IMR-90 (cell line): Measurements from ENCODE around the gene PLB1. TPM values are rescaled to one million over a fixed set of nuclear protein-coding genes. Genes with fewer than 3 reads are reported as not detected.
A peak's percentile ranks its signal among the peaks of the same experiment; 100 is the strongest.

Source experiments
- ATAC-seq: fragments of 200-7000 bp; cut with Tn5 transposase; 2 replicates; pipeline ENCODE4 v1.9.1; 2020; ENCODE audit warnings: low read depth, mild to moderate bottlenecking, moderate library complexity
- BruUV-seq: library from RNA; stranded (reverse); fragments of 400-500 nt; replicated peaks from 2 replicates; lab custom pipeline; 2021; lab: Mats Ljungman, UMichigan
- CTCF ChIA-PET: fragments of 300-600 bp; formaldehyde crosslinking; extraction: SDS; loops from one replicate; lab custom pipeline; 2021; ENCODE audit warnings: antibody characterized with exemption; lab: Yijun Ruan, JAX
- POLR2A ChIA-PET: fragments of 300-600 bp; sonication (Branson Sonifier 250); formaldehyde crosslinking; loops from one replicate; lab custom pipeline; 2022; ENCODE audit warnings: antibody characterized with exemption; ENCODE audit not compliant: unreplicated experiment; lab: Charles Lee
- DNase-seq: peaks from one replicate; pipeline ENCODE4 v3.0.0; 2013
- H2AFZ ChIP-seq: replicated peaks from 2 replicates; pipeline ENCODE3; 2013; ENCODE audit warnings: low read length, mild to moderate bottlenecking; ENCODE audit not compliant: poor library complexity
- H2AK5ac ChIP-seq: 2 replicates; pipeline ENCODE4 v1.6.1; 2013; ENCODE audit warnings: low read depth, low read length, inconsistent platforms
- H2AK9ac ChIP-seq: replicated peaks from 2 replicates; pipeline ENCODE3; 2013; ENCODE audit warnings: mild to moderate bottlenecking, low read depth, low read length, moderate library complexity; ENCODE audit not compliant: poor library complexity
- H2BK120ac ChIP-seq: 2 replicates; pipeline ENCODE4 v1.6.1; 2013; ENCODE audit warnings: low read depth, low read length, inconsistent platforms
- H2BK15ac ChIP-seq: 3 replicates; pipeline ENCODE4 v1.6.1; 2013; ENCODE audit warnings: low read depth, low read length, inconsistent platforms
- H2BK20ac ChIP-seq: 2 replicates; pipeline ENCODE4 v1.6.1; 2013; ENCODE audit warnings: low read depth, mild to moderate bottlenecking, inconsistent platforms, low read length, moderate library complexity
- H2BK5ac ChIP-seq: 2 replicates; pipeline ENCODE4 v1.6.1; 2013; ENCODE audit warnings: mild to moderate bottlenecking, low read depth, low read length, inconsistent platforms; ENCODE audit not compliant: poor library complexity, severe bottlenecking
- H3K14ac ChIP-seq: replicated peaks from 2 replicates; pipeline ENCODE4 v1.6.1; 2013; ENCODE audit warnings: low read depth, low read length, inconsistent platforms
- H3K18ac ChIP-seq: 2 replicates; pipeline ENCODE4 v1.6.1; 2013; ENCODE audit warnings: low read depth, low read length, control low read depth
- H3K23ac ChIP-seq: 2 replicates; pipeline ENCODE4 v1.6.1; 2013; ENCODE audit warnings: low read depth, low read length, inconsistent platforms
- H3K27ac ChIP-seq: 2 replicates; pipeline ENCODE4 v1.5.1; 2013; ENCODE audit warnings: mild to moderate bottlenecking, control low read depth, low read length; ENCODE audit not compliant: insufficient read depth
- H3K27me3 ChIP-seq: 2 replicates; pipeline ENCODE4 v1.6.1; 2013; ENCODE audit warnings: low read length; ENCODE audit not compliant: control insufficient read depth, insufficient read depth
- H3K36me3 ChIP-seq: 2 replicates; pipeline ENCODE4 v1.6.1; 2013; ENCODE audit warnings: low read length, mixed read lengths; ENCODE audit not compliant: control insufficient read depth, insufficient read depth
- H3K4ac ChIP-seq: 2 replicates; pipeline ENCODE4 v1.6.1; 2013; ENCODE audit warnings: low read depth, low read length, inconsistent platforms
- H3K4me1 ChIP-seq: 2 replicates; pipeline ENCODE4 v1.6.1; 2013; ENCODE audit warnings: low read length, mixed read lengths; ENCODE audit not compliant: control insufficient read depth, insufficient read depth
- H3K4me2 ChIP-seq: 2 replicates; pipeline ENCODE4 v1.6.1; 2013; ENCODE audit warnings: low read depth, mild to moderate bottlenecking, control low read depth, low read length, moderate library complexity
- H3K4me3 ChIP-seq: 2 replicates; pipeline ENCODE4 v1.5.1; 2013; ENCODE audit warnings: low read depth, mild to moderate bottlenecking, control low read depth, low read length, moderate library complexity; ENCODE audit not compliant: insufficient read depth
- H3K56ac ChIP-seq: 2 replicates; pipeline ENCODE4 v1.6.1; 2013; ENCODE audit warnings: low read length, inconsistent platforms; ENCODE audit not compliant: insufficient read depth; ENCODE audit errors: extremely low read depth
- H3K79me1 ChIP-seq, 2 experiments: 2 replicates each; pipeline ENCODE4 v1.6.1; 2013; ENCODE audit warnings: low read length in 2 of 2, inconsistent platforms in 1 of 2, low read depth in 1 of 2
- H3K9ac ChIP-seq: 2 replicates; pipeline ENCODE4 v1.6.1; 2013; ENCODE audit warnings: low read depth, low read length, control low read depth
- H3K9me1 ChIP-seq: 2 replicates; pipeline ENCODE4 v1.6.1; 2013; ENCODE audit warnings: low read length, inconsistent platforms; ENCODE audit not compliant: insufficient read depth
- H3K9me3 ChIP-seq: 2 replicates; pipeline ENCODE4 v1.6.1; 2013; ENCODE audit warnings: low read length; ENCODE audit not compliant: control insufficient read depth, insufficient read depth
- H4K20me1 ChIP-seq: 2 replicates; pipeline ENCODE4 v1.6.1; 2013; ENCODE audit warnings: low read length, inconsistent platforms; ENCODE audit not compliant: insufficient read depth
- H4K5ac ChIP-seq: 2 replicates; pipeline ENCODE4 v1.6.1; 2013; ENCODE audit warnings: mild to moderate bottlenecking, low read depth, low read length, control low read depth
- H4K8ac ChIP-seq, 2 experiments: 2 replicates each; pipeline ENCODE4 v1.6.1; 2013; ENCODE audit warnings: low read depth in 2 of 2, low read length in 2 of 2, control low read depth in 1 of 2, inconsistent platforms in 1 of 2
- H4K91ac ChIP-seq: 2 replicates; pipeline ENCODE4 v1.6.1; 2013; ENCODE audit warnings: low read depth, low read length, inconsistent platforms; ENCODE audit not compliant: insufficient read depth
- NFE2L2 ChIP-seq: fragments of 150-350 bp; IDR thresholded peaks from 2 replicates; pipeline ENCODE4 v1.6.1; 2016; ENCODE audit warnings: low read depth, mild to moderate bottlenecking, low read length
- USF2 ChIP-seq: fragments of 150-350 bp; IDR thresholded peaks from 2 replicates; pipeline ENCODE4 v1.6.1; 2017; ENCODE audit warnings: mild to moderate bottlenecking, antibody characterized with exemption, low read length, low read depth
- WGBS, 2 experiments: methylation state at CpG; one replicate each; pipeline versions ENCODE4 v1.1.5 to v1.1.7; 2013; ENCODE audit warnings: missing lambda C conversion rate in 2 of 2; ENCODE audit not compliant: insufficient read length in 1 of 2; ENCODE audit errors: extremely low coverage in 2 of 2; 5-methylcytosine and 5-hydroxymethylcytosine counted together
- dilution Hi-C: fragments of 300-500 bp; cut with HindIII; formaldehyde crosslinking; loops from one replicate; pipeline ENCODE4 v1.14.3; 2018; ENCODE audit warnings: low sequenced_read_pairs; ENCODE audit not compliant: unreplicated experiment
- in situ Hi-C: fragments of 300-500 bp; cut with MboI; formaldehyde crosslinking; loops from 3 replicates; pipeline ENCODE4 v1.14.3; 2019; ENCODE audit warnings: low sequenced_read_pairs, inconsistent platforms, mixed read lengths
- intact Hi-C: fragments of 100-400 bp; cut with micrococcal nuclease; formaldehyde crosslinking; loops from 2 replicates; pipeline ENCODE4 v1.10.0; 2022
- polyA plus RNA-seq, 3 experiments: library from polyadenylated mRNA; depleted of rRNA; stranded (reverse); fragments of >200 nt; gene quantifications; 2 replicates each; pipeline ENCODE4 v1.2.3, GENCODE V29; 2012; ENCODE audit warnings: low replicate concordance in 1 of 3
- total RNA-seq: library from RNA; depleted of rRNA; stranded (reverse); fragments of >200 nt; gene quantifications from 2 replicates; pipeline ENCODE4 v1.2.3, GENCODE V29; 2012

PLB1 gene
- total and polyA plus RNA-seq, 2 of the 4 experiments (the other 2 are of a cell fraction), result 0.74 to 0.90 TPM

GRCh38 chr2:28644760-28645159 is 148.9 kb downstream of the PLB1 start:
- H3K79me1 ChIP-seq, result no peaks in the 10 kb centered on the region
- no peak overlapping the region; the same call in 1 of the 2 replicates for H3K4ac ChIP-seq
- BruUV-seq, result no TSS peak
- H3K36me3 ChIP-seq, result no peaks in the 10 kb centered on the region
- ATAC-seq, result no peak
- H2BK120ac ChIP-seq, result no peak overlapping the region
- H3K4me2 ChIP-seq, result no peak overlapping the region
- no peak overlapping the region for H3K23ac ChIP-seq
- 0 out of 2 replicates have a peak overlapping the region, but pooled peaks have one; percentile 14 for H3K14ac ChIP-seq
- in situ Hi-C loops (no loop called here), dilution Hi-C loops (no loop called here), intact Hi-C loops (no loop called here)
- peak overlapping the region; percentile 9; the same call in 1 of the 3 replicates for H2BK15ac ChIP-seq
- H3K9me3 ChIP-seq, result no peaks in the 10 kb centered on the region
- no peaks in the 10 kb centered on the region for H3K27me3 ChIP-seq
- no peak overlapping the region for H3K18ac ChIP-seq
- 0 out of 2 replicates have a peak overlapping the region, but pooled peaks have one; percentile 28 for H2AK5ac ChIP-seq
- DNase-seq, result no peak
- no CpG with 5 or more reads among the region's 7 CpGs for WGBS, 2 experiments
- H3K4me3 ChIP-seq, result no peak overlapping the region
- H3K56ac ChIP-seq, result no peak overlapping the region
- H4K5ac ChIP-seq, result no peak overlapping the region
- TF ChIP-seq NFE2L2 (no peak), USF2 (no peak)
- H2AFZ ChIP-seq, result no peak overlapping the region
- H3K9ac ChIP-seq, result no peak overlapping the region
- POLR2A ChIA-PET, result no interaction called here
- no peak overlapping the region for H3K27ac ChIP-seq
- CTCF ChIA-PET, result no interaction called here
- H3K4me1 ChIP-seq, result peaks cover 12% of the 10 kb centered on the region
- H4K91ac ChIP-seq, result no peak overlapping the region
- no peak overlapping the region for H2AK9ac ChIP-seq
- H2BK5ac ChIP-seq, result no peak overlapping the region
- H2BK20ac ChIP-seq, result peak overlapping the region; percentile 16; the same call in 1 of the 2 replicates
- peaks cover 13% of the 10 kb centered on the region; the same call in 1 of the 2 replicates for H3K9me1 ChIP-seq
- H4K20me1 ChIP-seq, result no peaks in the 10 kb centered on the region
- no peak overlapping the region for H4K8ac ChIP-seq
